HG03108 (cell line): ENCODE results near the gene BATF.
"Not testable (repeated sequence)": the region's sequence is repeated elsewhere in the genome, so short reads cannot be mapped to it uniquely, and the experiment has no call there.

Experiments used
- ATAC-seq: cut with Tn5 transposase; IDR thresholded peaks from one replicate; pipeline ENCODE4 v1.9.1; 2021; ENCODE audit warnings: moderate library complexity; ENCODE audit not compliant: unreplicated experiment

The BATF gene, protein sequence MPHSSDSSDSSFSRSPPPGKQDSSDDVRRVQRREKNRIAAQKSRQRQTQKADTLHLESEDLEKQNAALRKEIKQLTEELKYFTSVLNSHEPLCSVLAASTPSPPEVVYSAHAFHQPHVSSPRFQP

DNA sequence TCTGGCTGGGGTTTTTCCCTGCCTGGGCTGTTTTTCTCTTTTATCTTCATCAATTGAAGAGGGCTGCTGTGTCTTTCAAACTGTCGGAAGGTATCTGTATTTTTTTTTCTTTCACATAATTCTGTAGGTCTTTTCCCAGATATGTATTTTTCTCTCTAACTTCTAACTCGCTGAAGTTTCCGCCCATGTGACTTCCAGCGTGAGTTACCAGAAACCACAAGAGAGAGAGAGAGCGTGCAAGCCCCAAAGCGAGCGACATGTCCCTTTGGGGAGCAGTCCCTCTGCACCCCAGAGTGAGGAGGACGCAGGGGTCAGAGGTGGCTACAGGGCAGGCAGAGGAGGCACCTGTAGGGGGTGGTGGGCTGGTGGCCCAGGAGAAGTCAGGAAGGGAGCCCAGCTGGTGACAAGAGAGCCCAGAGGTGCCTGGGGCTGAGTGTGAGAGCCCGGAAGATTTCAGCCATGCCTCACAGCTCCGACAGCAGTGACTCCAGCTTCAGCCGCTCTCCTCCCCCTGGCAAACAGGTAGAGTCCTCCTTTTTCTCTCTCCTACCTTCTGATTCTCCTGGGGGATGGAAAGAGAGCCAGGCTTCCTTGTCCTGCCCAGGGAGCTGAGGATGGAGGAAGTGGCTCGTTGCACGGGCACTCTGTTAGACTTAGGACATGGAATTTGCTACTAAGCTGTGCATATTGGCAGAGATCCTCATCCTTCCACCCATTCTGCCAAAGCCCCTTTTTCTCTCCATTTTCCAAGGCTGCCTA, at the start of gene BATF:
TSS of gene BATF (plus strand) at position 246 of the 759 bp plus-strand sequence. CDS start at position 460, 214 bp downstream.
- peak; percentile 53 for ATAC-seq

DNA sequence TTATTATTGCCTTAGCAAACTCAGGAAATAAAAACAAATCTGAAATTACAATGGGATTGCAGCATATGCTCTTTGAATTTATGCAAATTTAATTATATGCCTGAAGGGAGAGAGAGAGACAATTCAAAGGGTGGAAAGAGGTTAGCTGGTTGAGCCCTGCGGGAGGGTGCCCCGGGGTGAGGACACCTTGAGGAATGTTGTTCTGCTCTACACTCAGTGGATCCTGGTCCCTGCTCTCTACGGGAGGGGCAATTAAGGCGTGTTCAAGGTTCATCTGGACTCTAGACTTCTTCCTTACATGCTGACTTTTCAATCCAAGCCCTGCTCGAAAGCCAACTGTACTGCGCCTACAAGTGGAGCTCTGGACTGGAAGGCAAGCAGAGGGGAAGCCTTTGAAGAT, 48.1 kb upstream of the BATF start:
- not testable (repeated sequence) for ATAC-seq

DNA sequence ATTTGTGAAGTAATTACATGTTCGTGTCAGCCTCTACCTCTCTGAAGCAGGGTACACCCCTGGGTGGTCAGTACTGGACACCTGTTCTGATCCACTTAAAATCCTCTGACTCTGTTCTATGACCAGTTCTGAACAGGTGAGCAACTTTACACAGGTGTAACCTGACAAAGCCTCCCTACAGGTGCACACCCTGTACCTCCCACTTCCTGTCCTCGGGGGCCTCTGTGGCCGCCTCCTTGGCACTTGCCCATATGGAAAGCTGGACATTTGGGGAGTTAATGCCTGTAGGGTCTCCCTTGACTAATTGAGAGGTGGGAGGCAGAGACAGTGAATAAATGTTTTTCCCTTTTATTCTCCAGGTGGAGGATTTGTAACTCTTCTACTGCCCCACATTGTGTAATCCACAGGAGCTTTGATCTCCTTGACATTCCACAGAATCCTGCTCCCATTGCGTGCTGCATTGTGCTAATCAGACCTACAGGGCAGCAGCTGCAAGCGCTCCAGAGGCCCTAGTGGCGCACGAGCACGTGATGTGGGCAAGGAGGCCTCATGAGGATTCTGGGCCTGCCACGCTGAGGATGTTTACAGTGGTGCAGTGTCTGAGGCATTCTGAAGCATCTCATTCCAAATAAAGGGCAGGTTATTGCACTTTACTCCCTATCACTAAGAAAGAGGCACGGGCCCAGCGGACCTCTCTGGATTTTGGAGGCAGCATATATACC, 45.8 kb upstream of the BATF start:
- ATAC-seq = no peak

DNA sequence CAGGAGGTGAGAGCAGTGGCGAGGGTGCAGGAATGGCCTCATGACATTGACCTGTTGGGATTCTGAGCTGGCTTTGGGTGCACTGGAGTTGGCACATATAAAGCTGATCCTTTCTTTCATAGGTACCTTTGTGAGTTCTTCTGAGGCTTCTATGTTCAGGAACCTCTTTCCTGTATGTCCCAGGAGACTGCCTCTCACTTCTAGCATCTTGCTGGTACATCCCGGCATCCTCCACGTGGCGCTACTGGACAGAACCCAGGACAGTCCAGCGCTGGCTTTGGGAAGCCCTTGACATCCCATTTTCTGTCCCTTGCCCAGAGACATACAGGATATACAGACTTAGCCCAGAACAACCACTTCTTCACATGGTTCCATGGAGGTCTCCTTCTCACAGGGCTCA, 44.4 kb upstream of the BATF start:
- no peak for ATAC-seq

DNA sequence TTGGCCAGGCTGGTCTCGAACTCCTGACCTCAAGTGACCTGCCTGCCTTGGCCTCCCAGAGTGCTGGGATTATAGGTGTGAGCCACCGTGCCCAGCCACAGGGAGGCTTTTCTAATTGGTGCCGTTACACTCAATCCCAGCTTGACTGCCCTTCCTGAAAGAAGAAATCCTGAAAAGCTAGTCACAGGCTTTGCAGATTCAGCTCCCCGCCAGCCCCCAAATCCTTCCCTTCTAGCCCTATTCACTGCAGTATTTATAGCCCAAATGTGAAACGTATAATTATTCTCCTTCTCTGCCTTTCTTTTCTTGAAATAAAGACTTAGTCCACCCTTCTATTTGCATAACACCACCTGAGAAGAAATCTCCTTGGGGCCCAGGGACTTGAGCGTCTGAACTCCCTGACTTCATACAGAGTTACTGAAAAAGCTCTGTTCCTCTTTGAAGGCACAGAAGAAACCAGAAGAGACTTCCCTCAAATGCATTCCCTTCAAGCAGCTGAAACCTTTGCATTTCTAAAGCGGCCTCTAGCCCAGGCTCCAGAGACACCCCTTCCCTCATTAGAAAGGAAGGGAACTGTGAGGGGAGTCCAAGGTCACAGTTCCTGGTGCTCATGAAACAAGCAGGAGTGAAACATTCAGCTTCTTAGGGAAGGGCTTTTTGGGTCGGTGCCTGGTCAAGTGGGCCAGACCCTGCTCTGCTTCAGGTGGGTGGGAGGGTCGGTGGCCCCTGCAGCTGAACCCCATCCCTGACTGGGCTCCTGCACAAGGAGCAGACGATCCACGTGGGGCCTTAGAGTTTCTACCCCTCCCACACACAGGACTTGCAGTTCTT, 42.3 kb upstream of the BATF start:
- peak; percentile 69 for ATAC-seq

DNA sequence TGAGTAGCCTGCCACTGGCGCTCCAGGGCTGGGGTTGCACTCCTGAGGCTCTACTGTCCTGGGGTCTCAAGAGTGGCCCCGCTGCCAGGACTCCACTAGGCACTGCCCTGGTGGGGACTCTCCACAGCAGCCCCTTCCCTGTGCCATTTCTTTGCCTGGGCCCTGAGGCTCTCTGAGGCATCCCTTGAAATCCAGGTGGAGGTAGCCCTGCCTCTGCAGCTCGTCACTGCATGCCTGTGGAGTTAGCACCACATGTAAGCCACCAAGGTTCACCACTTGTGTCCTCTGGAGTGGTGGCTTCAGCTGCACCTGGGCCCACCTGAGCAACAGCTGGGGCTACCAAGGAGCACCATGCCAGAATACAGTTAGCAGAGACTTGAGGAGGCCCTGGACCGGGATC, 39.9 kb upstream of the BATF start:
- ATAC-seq = no peak

DNA sequence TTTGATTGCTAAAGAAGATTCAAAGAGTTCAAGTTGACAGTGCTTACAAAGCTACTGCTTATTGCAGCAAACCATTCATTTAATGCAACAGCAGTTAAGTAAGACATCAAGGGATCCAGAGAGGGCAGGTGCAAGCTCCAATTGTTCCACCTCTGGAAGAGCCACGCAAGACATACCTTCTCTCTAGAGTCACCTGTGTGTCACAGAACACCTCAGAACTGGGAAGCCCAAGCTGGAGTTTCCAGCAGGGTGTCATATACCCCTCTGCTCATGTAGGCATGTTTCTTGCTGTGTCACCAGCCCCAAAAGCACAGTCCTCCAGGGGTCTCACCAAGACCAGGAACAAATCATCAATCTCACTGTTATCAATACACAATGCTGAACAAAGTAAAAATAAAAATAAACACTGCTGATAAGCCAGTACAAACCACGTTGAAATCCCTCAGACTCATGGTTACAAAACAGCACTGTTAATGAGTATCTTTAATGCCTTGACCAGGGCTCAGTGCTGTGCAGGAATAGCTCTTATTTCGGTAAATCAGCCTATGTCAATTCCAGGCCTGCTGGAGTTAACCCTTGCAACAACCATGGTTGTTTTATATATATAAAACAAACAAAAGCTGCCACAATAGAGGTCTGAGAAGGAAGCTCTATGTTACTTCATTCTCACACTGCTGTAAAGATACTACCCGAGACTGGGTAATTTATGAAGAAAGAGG, 37.4 kb upstream of the BATF start:
- no peak for ATAC-seq

DNA sequence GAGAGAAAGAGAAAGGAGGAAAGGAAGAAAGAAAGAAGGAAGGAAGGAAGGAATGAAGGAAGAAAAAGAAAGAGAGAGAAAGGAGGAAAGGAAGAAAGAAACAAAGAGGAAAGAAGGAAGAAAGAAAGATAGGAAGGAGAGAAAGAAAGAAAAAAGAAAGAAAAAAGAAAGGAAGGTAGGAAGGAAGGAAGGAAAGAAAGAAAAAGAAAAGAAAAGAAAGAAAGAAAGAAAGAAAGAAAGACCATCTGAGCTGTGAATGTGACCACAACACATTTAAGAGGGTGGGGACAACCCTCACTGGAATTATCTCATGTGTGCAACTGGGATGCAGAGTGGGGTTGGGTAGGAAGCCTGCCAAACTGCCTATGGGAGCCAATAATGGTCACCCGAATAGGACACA, 36.0 kb upstream of the BATF start:
- no peak for ATAC-seq

DNA sequence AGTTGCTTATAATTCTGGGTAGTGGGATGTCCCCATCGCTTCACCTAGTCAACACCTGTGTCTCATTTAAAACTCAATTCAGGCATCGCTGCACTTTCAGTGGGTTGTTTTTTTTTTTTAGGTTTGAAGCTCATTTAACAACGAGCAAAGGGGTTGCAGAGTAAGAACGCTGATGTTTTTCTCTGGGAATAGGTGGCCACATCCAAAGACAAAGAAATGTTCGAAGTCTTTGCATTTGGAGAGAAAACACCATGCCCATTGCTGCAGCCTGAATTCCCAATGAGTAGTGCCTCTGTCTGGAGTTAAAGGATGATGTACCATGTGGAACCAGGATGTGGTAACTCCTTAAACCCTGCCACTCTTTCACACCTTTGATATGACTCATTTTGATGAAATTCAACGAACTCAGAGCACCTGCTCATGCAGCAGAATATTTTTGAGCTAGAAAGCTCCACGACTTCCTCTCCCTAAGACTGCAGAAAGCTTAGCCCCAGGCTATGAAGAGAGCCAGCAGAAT, 35.1 kb upstream of the BATF start:
- ATAC-seq = peak; percentile 82

DNA sequence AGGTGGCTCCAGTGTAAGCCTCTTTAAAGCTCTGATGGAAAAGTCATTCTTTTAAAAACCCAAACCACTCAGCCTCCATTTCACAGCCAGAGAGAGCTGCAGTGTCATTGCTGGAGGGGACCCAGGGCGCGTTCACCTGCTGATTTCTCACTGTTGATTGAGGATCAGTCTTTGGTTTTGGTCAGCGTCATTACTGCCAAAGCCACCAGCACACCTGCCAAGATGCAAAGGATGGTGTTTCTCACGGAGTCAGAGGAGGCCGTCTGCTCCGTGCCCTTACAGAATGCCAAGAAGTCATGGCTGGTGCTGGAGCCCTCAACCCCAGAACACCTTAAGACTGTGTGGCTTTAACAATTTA, 32.8 kb upstream of the BATF start:
- no peak for ATAC-seq

DNA sequence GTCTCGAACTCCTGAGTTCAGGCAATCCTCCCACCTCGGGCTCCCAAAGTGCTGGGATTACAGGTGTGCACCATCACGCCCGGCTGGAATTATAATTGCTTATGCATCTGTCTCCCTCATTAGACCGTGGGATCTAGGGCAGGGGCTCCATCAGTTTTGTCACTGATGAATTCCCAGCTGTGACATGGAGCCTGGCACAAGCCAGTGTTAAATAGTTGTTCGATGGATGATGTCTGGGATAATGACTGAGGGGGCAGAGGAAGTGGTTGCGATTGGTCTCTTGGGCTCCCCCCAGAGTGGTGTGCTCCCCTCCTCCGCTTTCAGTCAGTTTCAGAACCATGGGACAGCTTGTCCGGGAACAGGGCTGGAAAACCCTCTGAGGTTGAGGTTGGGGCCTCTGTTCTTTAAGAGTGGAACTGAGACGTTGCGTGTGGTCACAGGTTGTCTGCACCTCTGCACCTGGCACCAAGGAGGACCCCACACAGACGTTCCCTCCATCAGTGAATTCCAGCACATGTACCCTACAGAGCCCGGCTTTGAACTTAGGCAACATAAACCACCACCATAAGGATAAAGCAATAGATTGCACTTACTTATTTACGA, 30.8 kb upstream of the BATF start:
- no peak for ATAC-seq

DNA sequence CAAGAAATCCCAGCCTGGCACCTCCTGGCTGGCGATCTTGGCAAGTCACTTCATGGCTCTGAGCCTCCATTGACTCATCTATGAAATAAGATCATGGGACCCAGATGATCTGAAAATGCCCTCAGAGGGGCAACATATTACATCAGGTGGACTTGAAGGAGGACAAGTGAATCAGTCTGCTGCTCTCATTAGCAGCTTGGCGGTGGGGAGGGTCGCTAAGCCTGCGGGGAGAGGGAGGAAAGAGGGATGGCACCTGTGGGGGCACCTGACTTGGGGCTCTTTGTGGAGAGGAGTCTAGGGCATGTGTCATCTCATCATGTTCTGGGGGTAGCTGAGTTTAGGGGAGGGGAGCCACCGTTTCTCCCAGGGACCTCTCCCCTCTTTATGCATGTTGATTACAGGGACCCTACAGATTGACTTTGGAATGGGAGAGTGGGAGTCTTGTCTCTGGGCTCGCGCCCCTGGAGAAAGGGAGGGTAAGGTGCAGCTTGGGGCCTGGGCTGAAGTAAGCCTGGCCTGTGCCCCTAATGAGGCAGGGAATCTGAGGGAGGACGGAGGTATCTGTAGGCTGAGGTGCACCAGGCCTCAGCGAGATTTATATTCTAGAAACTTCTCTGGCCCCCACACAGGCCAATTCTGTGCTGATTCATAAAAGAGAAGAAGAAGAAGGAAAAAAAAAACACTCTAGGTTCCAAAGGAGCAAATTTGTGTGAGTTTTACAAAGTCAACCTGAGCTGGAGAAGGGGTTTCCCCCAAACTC, 29.3 kb upstream of the BATF start:
- ATAC-seq = no peak

DNA sequence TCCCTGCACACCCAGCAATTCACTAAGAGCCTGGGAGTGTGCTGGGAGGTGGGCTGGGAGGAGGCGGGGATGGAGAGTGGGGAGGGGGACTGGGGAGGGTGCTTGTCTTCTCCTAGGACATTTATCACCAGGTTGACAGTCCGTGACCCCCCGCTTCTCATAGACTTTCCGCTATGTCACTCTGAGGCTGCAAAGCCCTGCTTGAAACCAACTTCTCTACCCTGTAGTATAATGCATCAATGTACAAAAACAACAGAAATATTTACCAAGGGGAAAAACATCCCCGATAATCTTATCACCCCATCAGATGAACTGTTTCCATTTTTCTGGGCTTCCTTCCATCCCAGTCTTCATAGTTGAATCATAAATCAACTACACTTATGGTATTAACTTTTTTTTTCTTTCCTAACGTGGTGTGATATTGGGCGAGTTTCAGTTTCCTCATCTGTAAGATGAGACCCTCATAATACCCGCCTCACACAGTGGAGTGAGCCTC, 28.6 kb upstream of the BATF start:
- ATAC-seq = no peak

DNA sequence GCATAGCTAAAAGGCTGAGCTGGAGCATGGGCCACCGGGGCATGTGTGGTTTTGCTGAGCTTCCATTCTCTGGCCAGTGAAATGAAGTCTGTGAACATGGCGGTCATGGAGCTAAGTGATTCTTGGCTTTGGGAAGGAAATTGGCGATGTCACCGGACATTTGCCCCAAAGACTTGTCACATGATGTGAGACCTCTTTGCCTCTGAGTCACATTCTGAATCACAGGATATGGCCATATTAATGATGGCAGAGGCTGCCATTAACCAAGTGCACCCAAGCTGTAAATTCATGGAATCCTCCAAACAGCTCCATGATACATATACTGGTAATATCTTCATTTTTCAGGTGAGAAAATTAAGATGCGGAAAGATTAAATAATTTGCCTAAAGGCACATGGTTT, 27.4 kb upstream of the BATF start:
- ATAC-seq = no peak

DNA sequence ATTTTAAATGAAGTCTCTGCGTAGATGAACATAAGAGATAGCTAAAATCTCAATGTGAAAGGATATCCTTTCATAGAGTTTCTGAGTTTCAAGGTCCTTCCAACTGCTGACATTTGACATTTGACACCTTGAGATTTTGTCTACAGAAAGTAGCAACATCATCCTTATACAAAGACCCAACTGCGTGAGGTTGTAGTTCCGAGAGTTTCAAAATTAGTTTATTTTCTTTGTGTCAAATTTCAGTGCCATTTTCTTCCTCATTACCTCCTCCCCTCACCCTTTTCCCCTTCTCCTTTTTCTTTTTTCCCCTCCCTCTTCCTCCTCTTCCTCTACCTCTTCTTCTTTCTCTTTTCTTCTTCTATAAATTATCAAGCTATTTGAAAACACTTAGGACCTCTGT, 26.9 kb upstream of the BATF start:
- ATAC-seq = no peak

DNA sequence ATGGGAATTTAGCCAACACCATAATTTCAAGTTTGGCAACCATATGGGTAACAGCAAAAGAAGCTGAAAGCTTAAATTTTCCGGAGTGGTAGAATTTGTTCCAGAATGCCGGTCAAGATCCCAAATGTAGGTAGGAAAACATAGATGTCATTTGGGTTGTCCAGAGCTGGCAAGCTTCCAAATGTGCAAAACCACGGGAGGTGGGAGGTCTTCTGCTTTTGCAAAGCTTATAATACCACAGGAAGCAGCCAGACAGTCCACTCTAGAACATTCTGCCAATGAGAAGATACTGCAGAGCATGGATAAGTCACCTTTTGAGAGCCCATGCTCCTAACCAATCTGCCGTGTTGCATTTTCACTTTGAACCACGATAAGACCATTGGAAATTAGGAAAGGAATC, 26.4 kb upstream of the BATF start:
- ATAC-seq = no peak

DNA sequence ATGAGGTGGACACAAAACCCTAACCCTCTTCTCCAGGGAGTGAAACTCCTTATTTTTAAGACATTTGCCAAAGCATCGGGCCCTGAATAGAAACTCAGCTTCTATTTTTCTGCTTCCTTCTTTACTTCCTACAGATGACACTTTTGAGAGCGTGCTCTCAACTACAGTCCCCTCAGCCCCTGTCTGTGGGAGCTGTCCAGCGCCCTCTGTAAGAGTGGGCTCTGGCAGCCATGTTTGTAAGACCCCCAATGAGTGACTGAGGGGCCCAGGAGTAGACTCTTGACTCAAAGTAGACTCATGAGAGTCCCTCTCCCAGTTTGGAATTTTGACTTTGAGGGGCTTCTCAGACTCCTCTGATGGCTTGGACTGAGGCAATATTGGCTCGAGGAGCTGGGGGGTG, 25.5 kb upstream of the BATF start:
- ATAC-seq = no peak

DNA sequence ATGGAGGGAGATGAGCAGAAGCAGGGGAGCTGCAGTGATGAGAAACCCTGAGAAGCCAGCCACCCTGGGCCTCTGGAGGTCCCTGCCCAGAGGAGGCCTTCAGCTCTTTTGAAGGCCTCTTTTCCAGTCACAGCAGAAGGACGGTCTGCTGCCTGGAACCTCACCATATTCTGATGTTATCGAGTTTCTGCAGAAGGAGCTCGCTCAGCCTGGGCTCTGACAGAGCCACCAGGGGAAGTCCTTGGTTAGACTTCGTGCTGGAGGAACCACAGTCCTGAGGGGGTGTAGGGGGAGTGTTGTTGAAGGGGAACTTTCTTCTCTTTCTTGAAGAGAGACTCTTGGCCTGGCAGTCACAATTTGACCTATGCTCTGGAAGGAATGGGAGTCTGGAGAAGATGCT, 25.1 kb upstream of the BATF start:
- peak; percentile 39 for ATAC-seq

DNA sequence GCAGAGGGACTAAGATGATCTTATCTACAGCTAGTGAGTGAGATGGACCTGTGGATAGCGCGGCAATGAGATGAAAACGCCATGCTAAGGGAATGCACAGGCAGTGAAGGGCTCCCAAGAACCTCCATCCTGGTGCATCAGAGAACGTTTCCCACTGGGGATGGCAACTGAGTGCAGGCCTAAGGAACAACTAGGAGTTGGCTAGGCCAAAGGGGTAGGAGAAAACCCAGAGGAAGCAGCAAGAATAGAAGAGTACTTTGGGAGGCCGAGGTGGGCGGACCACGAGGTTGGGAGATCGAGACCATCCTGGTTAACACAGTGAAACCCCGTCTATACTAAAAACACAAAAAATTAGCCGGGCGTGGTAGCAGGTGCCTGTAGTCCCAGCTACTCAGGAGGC, 24.6 kb upstream of the BATF start:
- no peak for ATAC-seq
